Measurements from ENCODE around the gene NTM. TPM values are rescaled to one million over a fixed set of nuclear protein-coding genes. Genes with fewer than 3 reads are reported as not detected.

Gene NTM
- polyA plus RNA-seq, 1 donor from 2014 or later = 39.4 TPM

DNA sequence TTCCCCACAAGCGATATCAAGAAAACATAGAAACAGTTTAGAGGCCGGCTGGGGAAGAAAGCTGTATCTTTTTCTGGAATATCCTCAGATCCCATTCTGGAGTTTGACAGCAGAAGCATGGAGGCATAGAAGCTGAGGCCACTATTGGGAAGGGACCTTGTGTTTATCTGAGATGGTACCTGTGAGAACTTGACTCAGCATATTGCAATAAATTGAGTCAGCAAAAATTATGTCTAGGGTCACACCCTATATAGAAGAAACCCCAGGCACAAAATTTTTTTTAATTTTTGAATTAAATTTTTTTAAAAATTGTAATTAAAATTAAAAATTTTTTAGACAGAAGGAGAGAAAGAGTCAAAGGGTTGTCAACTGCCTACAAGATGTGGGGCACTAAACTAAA is 178.7 kb downstream of the NTM start:
- Histone ChIP-seq H3K9me3 (ENCODE audit: low read length) (no peaks in the 10 kb centered on the region), H3K36me3 (ENCODE audit: insufficient read depth, low read length) (no peaks in the 10 kb centered on the region), H3F3A (ENCODE audit: insufficient read depth, low read length, poor library complexity, severe bottlenecking) (no peaks in the 10 kb centered on the region), H2AFZ (ENCODE audit: low read depth, low read length) (no peak overlapping the region), H3K4me2 (ENCODE audit: low read length) (no peak overlapping the region), H3K79me2 (replicated peaks; ENCODE audit: insufficient read depth, low read length) (no peaks in the 10 kb centered on the region), H3K4me3 (ENCODE audit: low read length) (no peak overlapping the region), H3K9me2 (ENCODE audit: insufficient read depth, low read length) (no peaks in the 10 kb centered on the region), H3K27me3 (ENCODE audit: insufficient read depth, low read depth, low read length) (no peaks in the 10 kb centered on the region), H3K27ac (ENCODE audit: low read length) (no peak overlapping the region), H3K9ac (ENCODE audit: low read length) (no peak overlapping the region), H4K20me1 (ENCODE audit: insufficient read depth) (no peaks in the 10 kb centered on the region)
- TF ChIP-seq, protein P1, sequence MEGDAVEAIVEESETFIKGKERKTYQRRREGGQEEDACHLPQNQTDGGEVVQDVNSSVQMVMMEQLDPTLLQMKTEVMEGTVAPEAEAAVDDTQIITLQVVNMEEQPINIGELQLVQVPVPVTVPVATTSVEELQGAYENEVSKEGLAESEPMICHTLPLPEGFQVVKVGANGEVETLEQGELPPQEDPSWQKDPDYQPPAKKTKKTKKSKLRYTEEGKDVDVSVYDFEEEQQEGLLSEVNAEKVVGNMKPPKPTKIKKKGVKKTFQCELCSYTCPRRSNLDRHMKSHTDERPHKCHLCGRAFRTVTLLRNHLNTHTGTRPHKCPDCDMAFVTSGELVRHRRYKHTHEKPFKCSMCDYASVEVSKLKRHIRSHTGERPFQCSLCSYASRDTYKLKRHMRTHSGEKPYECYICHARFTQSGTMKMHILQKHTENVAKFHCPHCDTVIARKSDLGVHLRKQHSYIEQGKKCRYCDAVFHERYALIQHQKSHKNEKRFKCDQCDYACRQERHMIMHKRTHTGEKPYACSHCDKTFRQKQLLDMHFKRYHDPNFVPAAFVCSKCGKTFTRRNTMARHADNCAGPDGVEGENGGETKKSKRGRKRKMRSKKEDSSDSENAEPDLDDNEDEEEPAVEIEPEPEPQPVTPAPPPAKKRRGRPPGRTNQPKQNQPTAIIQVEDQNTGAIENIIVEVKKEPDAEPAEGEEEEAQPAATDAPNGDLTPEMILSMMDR (IDR thresholded peaks at IDR 0.05; ENCODE audit: poor library complexity, severe bottlenecking) = no peak
- no peak for TF ChIP-seq RAD21 (conservative IDR thresholded peaks at IDR 0.05)
- no peak for TF ChIP-seq MXI1 (conservative IDR thresholded peaks at IDR 0.05; ENCODE audit: poor library complexity, severe bottlenecking)
- no peak for TF ChIP-seq EZH2 (IDR thresholded peaks at IDR 0.05; ENCODE audit: borderline replicate concordance, insufficient read depth, low read length, poor library complexity, severe bottlenecking)
- no peak for TF ChIP-seq SMC3 (conservative IDR thresholded peaks at IDR 0.05; ENCODE audit: poor library complexity)
- no peak for TF ChIP-seq EP300 (conservative IDR thresholded peaks at IDR 0.05; ENCODE audit: poor library complexity, severe bottlenecking)
- no peak for TF ChIP-seq POLR2AphosphoS5 (IDR thresholded peaks at IDR 0.05)
- TF ChIP-seq, protein P2, sequence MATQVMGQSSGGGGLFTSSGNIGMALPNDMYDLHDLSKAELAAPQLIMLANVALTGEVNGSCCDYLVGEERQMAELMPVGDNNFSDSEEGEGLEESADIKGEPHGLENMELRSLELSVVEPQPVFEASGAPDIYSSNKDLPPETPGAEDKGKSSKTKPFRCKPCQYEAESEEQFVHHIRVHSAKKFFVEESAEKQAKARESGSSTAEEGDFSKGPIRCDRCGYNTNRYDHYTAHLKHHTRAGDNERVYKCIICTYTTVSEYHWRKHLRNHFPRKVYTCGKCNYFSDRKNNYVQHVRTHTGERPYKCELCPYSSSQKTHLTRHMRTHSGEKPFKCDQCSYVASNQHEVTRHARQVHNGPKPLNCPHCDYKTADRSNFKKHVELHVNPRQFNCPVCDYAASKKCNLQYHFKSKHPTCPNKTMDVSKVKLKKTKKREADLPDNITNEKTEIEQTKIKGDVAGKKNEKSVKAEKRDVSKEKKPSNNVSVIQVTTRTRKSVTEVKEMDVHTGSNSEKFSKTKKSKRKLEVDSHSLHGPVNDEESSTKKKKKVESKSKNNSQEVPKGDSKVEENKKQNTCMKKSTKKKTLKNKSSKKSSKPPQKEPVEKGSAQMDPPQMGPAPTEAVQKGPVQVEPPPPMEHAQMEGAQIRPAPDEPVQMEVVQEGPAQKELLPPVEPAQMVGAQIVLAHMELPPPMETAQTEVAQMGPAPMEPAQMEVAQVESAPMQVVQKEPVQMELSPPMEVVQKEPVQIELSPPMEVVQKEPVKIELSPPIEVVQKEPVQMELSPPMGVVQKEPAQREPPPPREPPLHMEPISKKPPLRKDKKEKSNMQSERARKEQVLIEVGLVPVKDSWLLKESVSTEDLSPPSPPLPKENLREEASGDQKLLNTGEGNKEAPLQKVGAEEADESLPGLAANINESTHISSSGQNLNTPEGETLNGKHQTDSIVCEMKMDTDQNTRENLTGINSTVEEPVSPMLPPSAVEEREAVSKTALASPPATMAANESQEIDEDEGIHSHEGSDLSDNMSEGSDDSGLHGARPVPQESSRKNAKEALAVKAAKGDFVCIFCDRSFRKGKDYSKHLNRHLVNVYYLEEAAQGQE (IDR thresholded peaks at IDR 0.05; ENCODE audit: borderline replicate concordance) = no peak
- TF ChIP-seq TAF1 (IDR thresholded peaks at IDR 0.05; ENCODE audit: low read depth) = no peak

DNA sequence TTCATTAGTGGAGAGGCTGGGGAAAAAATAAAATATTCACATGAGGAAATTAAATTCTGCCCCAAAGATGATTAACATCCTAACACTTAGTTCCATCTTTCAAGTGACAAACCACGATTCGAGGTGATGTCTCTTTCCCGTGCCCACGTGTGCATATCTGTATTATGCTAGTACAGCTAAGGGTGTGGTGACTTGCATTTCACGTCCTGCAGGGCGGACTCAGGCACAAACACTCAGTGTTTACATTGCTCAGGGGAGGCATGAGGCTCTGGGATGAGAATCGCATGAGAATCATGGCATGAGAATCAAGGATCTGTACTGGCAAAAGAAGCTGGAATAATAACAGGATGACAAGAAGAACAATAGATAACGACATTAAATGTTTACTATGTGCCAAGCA is 179.4 kb downstream of the NTM start:
- no peak overlapping the region for H3K9ac ChIP-seq (ENCODE audit: low read length)
- no peaks in the 10 kb centered on the region for H3F3A ChIP-seq (ENCODE audit: insufficient read depth, low read length, poor library complexity, severe bottlenecking)
- H3K36me3 ChIP-seq (ENCODE audit: insufficient read depth, low read length) = no peaks in the 10 kb centered on the region
- H3K4me2 ChIP-seq (ENCODE audit: low read length) = no peak overlapping the region
- H2AFZ ChIP-seq (ENCODE audit: low read depth, low read length) = no peak overlapping the region
- H3K27ac ChIP-seq (ENCODE audit: low read length) = no peak overlapping the region
- no peak overlapping the region for H3K4me3 ChIP-seq (ENCODE audit: low read length)
- no peaks in the 10 kb centered on the region for H3K9me2 ChIP-seq (ENCODE audit: insufficient read depth, low read length)
- no peaks in the 10 kb centered on the region for H3K27me3 ChIP-seq (ENCODE audit: insufficient read depth, low read depth, low read length)
- H4K20me1 ChIP-seq (ENCODE audit: insufficient read depth) = no peaks in the 10 kb centered on the region
- H3K79me2 ChIP-seq (replicated peaks; ENCODE audit: insufficient read depth, low read length) = no peaks in the 10 kb centered on the region
- TF ChIP-seq, protein P2 (IDR thresholded peaks at IDR 0.05; ENCODE audit: borderline replicate concordance) = no peak
- no peak for TF ChIP-seq TAF1 (IDR thresholded peaks at IDR 0.05; ENCODE audit: low read depth)
- no peak for TF ChIP-seq EZH2 (IDR thresholded peaks at IDR 0.05; ENCODE audit: borderline replicate concordance, insufficient read depth, low read length, poor library complexity, severe bottlenecking)
- TF ChIP-seq, protein P1 (IDR thresholded peaks at IDR 0.05; ENCODE audit: poor library complexity, severe bottlenecking) = no peak
- no peaks in the 10 kb centered on the region for H3K9me3 ChIP-seq (ENCODE audit: low read length)

Data from neural cell (in vitro differentiated cells).